Stimulated activated CD4-positive, alpha-beta T cell treated with anti-CD3 and anti-CD28 coated beads, Interleukin-2, amount 100 ng/mL, for 4 hours (primary cell): Measurements from ENCODE around the gene BMPR1A.

ENCODE experiments used
- DNase-seq: peaks from one replicate; pipeline ENCODE4 v3.0.0-alpha.2; 2020; ENCODE audit warnings: low read depth

BMPR1A gene

GRCh38 chr10:86956848-86957448 is 200.5 kb downstream of the BMPR1A start:
- no peak for DNase-seq

- DNase-seq, result no peak
Measured at GRCh38 chr10:86957471-86958115, 201.2 kb downstream of the BMPR1A start, which contains the start of gene MMRN2. Gene MMRN2, minus strand, starts transcription at chr10:86957615. Its CDS starts 74 bp downstream, at chr10:86957541.

GRCh38 chr10:86958116-86958900 is 201.9 kb downstream of the BMPR1A start, which contains the start of gene SNCG:
Gene SNCG, plus strand, starts transcription at chr10:86958599. Its CDS starts 99 bp downstream, at chr10:86958698.
- no peak for DNase-seq

- DNase-seq, result no peak
Measured at GRCh38 chr10:86958901-86959736, 202.7 kb downstream of the BMPR1A start.

- DNase-seq, result no peak
Measured at GRCh38 chr10:86959737-86960002, 203.3 kb downstream of the BMPR1A start.

- no peak for DNase-seq
Measured at GRCh38 chr10:86960003-86960862, 203.8 kb downstream of the BMPR1A start.

GRCh38 chr10:86960863-86961434 is 204.5 kb downstream of the BMPR1A start:
- no peak for DNase-seq

GRCh38 chr10:86961481-86962091 is 205.2 kb downstream of the BMPR1A start:
- no peak for DNase-seq

GRCh38 chr10:86962136-86962980 is 205.9 kb downstream of the BMPR1A start:
- no peak for DNase-seq

GRCh38 chr10:86962981-86963310 is 206.5 kb downstream of the BMPR1A start:
- no peak for DNase-seq

GRCh38 chr10:86963341-86963919 is 207.0 kb downstream of the BMPR1A start:
- DNase-seq, result no peak

GRCh38 chr10:86964061-86964846 is 207.8 kb downstream of the BMPR1A start:
- no peak for DNase-seq

GRCh38 chr10:86964847-86965190 is 208.4 kb downstream of the BMPR1A start:
- DNase-seq, result no peak

GRCh38 chr10:86965986-86966654 is 209.7 kb downstream of the BMPR1A start:
- DNase-seq, result peak; percentile 16

GRCh38 chr10:86967481-86967941 is 211.1 kb downstream of the BMPR1A start:
- no peak for DNase-seq

- no peak for DNase-seq
Measured at GRCh38 chr10:86968271-86968993, 212.0 kb downstream of the BMPR1A start, which contains the start of gene ADIRF. Gene ADIRF, plus strand, starts transcription at chr10:86968482. Its CDS starts 63 bp downstream, at chr10:86968545.

- DNase-seq, result no peak
Measured at GRCh38 chr10:86968994-86969355, 212.6 kb downstream of the BMPR1A start.
